AG04449 (cell line): ENCODE results near the gene PLEKHA6.

ENCODE experiments used
- CTCF ChIA-PET: fragments of 350-600 bp; formaldehyde crosslinking; extraction: SDS; loops from one replicate; lab custom pipeline; 2021; ENCODE audit warnings: antibody characterized with exemption; lab: Yijun Ruan, JAX
- POLR2A ChIA-PET: fragments of 400-600, 350-600 bp; formaldehyde crosslinking; extraction: SDS; loops from one replicate; lab custom pipeline; 2020; ENCODE audit warnings: antibody characterized with exemption, inconsistent platforms; lab: Yijun Ruan, JAX
- DNase-seq: peaks from one replicate; pipeline ENCODE4 v3.0.0-alpha.2; 2010; ENCODE audit warnings: low read depth, low spot score
- H3K4me3 ChIP-seq: 2 replicates; pipeline ENCODE4 v1.5.1; 2011; ENCODE audit warnings: low read depth, mild to moderate bottlenecking, control low read depth, low read length
- TF ChIP-seq, protein P1 (sequence below): IDR thresholded peaks from one replicate; pipeline ENCODE4 v1.5.1; 2011; ENCODE audit warnings: mild to moderate bottlenecking, moderate library complexity, low read length, control low read depth, inconsistent platforms; ENCODE audit not compliant: insufficient read depth; ENCODE audit errors: missing control alignments

PLEKHA6 gene

DNA sequence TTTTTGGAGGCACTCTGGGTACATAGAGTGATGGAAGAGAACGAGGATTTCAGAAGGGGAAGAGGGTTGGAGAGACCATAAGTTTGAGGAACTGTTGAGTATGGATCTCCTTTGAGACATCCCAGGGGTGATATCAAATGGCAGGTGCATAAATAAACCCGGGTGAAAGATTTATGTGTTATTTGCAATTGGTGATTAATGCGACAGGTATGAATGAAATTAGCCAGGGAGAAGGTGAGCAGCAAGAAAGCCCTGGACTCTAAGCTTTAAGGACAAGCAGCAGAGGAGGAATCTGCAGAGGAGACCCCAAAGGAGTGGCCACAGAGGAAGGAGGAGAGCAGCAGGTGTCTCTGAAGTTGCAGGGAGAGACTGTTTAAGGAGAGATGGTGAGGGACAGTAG is 184.8 kb downstream of the PLEKHA6 start:
- H3K4me3 ChIP-seq: no peak overlapping the region
- TF ChIP-seq, protein P1, sequence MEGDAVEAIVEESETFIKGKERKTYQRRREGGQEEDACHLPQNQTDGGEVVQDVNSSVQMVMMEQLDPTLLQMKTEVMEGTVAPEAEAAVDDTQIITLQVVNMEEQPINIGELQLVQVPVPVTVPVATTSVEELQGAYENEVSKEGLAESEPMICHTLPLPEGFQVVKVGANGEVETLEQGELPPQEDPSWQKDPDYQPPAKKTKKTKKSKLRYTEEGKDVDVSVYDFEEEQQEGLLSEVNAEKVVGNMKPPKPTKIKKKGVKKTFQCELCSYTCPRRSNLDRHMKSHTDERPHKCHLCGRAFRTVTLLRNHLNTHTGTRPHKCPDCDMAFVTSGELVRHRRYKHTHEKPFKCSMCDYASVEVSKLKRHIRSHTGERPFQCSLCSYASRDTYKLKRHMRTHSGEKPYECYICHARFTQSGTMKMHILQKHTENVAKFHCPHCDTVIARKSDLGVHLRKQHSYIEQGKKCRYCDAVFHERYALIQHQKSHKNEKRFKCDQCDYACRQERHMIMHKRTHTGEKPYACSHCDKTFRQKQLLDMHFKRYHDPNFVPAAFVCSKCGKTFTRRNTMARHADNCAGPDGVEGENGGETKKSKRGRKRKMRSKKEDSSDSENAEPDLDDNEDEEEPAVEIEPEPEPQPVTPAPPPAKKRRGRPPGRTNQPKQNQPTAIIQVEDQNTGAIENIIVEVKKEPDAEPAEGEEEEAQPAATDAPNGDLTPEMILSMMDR: no peak
- no peak for DNase-seq
- ChIA-PET CTCF (interaction anchor here (0.9 to 15.7 kb wide), 6 partner anchors 13 to 328 kb away, joined by 3 to 548 read pairs (median 15); partner anchors contain the start of genes GOLT1A and KISS1), POLR2A (no interaction called here)

DNA sequence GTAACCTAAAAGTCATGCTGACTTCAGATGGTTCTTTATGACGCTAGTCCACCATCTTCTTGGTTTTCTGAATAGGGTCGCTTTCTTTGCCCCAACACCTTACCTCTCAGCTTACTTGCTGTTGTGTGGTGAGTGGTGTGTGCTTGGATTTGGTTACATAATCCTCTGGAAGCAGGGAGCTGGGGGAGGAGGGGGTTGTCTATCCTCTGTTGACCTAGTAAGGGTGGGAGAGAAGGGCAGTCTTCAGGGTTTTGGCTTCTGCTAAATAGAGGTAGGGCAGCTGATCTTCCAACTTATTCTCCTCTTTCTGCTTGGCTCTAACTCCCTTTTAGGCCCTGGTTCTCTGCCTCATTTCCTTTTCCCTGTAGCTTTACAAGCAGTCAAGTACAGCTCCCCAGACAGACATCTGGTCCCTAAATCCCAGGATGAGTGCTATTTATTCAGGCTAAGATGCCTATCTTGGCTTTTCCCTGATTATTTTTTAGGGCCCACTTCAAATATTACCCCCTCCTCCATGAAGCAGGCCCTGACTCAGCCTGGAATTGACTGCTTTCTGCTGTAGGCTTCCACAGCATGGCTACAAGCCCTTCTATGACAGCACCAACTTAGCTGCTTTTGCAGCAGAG is 187.2 kb downstream of the PLEKHA6 start:
- DNase-seq: no peak
- H3K4me3 ChIP-seq: no peak overlapping the region
- TF ChIP-seq, protein P1: no peak
- POLR2A ChIA-PET: interaction anchor here (0.7 kb wide), 1 partner anchor 323 kb away, joined by 4 read pairs; no protein-coding TSS in a partner anchor
- CTCF ChIA-PET: interaction anchor here (1.0 to 24.4 kb wide), 10 partner anchors 10 to 331 kb away, joined by 3 to 548 read pairs (median 6); partner anchors contain the start of genes GOLT1A, KISS1 and PLEKHA6

DNA sequence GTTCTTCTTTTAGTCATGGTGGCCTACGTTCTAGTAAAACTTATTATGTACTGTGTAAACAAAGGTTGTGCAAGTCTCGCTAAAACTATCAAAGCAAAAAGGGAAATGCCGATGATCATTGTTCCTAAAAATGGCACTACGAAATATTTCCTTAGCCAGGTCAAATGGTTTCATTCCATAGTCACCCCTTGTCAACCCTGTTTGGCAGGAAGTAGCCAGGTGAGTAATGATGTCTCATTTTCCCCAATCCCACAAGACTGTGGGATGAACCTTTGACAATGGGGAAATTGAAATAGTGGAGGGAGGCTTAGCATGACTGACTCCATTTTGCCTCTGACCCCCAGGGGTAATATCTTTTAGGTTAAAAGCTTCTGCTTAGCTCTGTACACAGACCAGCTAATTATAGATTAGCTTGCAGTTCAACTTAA is 188.0 kb downstream of the PLEKHA6 start:
- DNase-seq: no peak
- H3K4me3 ChIP-seq: no peak overlapping the region
- CTCF ChIA-PET: interaction anchor here (1.2 to 24.4 kb wide), 7 partner anchors 10 to 227 kb away, joined by 3 to 548 read pairs (median 9); partner anchors contain the start of genes GOLT1A, KISS1 and PLEKHA6
- POLR2A ChIA-PET: no interaction called here
- TF ChIP-seq, protein P1: no peak

DNA sequence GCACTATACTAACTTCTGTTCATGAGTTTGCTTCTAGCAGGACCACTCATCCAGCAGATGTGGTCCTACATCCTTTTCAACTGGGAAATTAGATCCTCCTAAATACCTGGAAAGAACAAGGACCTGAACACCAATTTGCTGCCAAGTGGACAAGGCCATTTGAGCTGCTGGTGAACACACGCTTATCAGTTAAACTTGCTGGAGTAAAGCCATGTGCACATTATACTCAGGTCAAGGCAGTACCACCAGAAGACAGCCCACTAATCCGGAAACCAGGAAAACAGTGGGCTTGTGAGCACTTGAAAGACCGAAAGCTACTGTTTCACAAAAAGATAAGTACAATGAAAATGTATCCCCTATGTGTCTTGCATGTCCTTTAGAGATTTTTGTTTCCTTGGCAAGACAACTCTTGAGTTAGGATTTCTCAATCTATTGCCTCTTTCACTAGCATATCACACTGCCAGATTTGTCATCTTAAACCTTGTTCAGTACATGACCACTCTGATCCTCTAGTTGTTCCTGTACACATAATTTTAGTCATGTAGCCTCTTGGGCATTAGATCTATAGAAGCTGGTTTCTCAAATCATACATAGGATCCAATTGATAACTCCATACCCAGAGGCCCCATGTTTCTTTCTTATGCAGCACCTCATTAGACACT is 189.1 kb downstream of the PLEKHA6 start:
- POLR2A ChIA-PET: no interaction called here
- no peak for DNase-seq
- CTCF ChIA-PET: interaction anchor here (1.2 to 24.4 kb wide), 7 partner anchors 9 to 333 kb away, joined by 3 to 548 read pairs (median 10); partner anchors contain the start of genes GOLT1A, KISS1 and PLEKHA6
- TF ChIP-seq, protein P1: no peak
- H3K4me3 ChIP-seq: no peak overlapping the region

DNA sequence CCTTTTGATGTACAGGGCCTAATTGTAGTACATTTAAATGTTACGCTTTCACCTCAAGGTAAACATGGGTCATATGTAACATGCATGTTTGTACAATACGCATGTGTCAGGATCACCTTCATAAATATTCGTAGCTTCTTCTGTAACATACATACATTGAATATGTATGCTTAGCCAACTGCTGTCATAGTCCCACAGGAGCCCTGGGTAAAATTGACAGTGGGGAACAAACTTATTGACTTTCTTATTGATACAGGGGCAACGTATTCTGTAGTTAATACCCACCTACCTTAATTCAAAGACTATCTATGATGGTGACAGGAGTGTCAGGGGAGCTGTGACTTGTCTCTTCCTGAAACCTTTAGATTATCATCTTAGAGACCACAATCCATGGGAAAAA is 189.9 kb downstream of the PLEKHA6 start:
- TF ChIP-seq, protein P1: no peak
- ChIA-PET CTCF (interaction anchor here (1.2 to 24.4 kb wide), 6 partner anchors 8 to 333 kb away, joined by 3 to 548 read pairs (median 46); partner anchors contain the start of genes GOLT1A, KISS1 and PLEKHA6), POLR2A (no interaction called here)
- H3K4me3 ChIP-seq: no peak overlapping the region
- no peak for DNase-seq
